Amygdala (tissue), 56 donors: Measurements from ENCODE around the gene ADRA1B.
"Not testable (repeated sequence)": the region's sequence is repeated elsewhere in the genome, so short reads cannot be mapped to it uniquely, and the experiment has no call there.

Experiments used
- DNase-seq, 56 donors: peaks; one replicate each; lab custom pipeline; 2025; lab: John Stamatoyannopoulos, UW

ADRA1B gene

DNA sequence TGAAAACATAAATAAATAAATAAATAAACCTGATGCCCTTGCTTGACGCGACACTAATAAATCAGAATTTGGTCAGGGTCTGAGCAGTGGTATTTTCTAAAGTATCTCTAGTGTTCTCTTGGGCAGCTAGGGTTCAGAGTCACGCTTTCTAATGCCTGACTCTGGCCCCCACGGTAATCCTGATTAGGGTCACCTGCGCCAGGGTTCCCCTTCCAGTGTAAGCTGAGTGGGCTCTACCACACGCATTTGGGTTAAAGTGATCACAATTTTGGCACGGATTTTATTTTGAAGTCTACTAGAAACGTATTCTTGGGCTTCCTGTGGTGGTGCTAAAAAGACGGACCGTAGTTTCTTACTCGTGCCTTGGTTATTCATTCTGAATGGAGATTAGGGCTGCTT, 93.3 kb downstream of the ADRA1B start:
- peak in 1 of 56 donors; percentile 46 for DNase-seq

- no peak for DNase-seq
These were observed 95.2 kb downstream of the ADRA1B start for GRCh38 chr5:160011471-160011870.

DNA sequence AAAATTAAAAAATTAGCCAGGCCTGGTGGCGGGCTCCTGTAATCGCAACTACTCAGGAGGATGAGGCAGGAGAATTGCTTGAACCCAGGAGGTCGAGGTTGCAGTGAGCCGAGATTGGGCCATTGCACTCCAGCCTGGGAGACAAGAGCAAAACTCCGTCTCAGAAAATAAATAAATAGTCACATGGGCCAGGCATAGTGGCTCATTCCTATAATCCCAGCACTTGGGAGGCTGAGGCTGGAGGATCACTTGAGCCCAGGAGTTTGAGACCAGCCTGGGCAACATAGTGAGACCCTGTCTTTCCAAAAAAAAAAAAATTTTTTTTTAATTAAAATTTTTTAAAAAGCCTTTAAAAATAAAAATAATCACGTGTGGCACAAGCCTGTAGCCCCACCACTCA, 97.9 kb downstream of the ADRA1B start:
- not testable (repeated sequence) for DNase-seq

DNA sequence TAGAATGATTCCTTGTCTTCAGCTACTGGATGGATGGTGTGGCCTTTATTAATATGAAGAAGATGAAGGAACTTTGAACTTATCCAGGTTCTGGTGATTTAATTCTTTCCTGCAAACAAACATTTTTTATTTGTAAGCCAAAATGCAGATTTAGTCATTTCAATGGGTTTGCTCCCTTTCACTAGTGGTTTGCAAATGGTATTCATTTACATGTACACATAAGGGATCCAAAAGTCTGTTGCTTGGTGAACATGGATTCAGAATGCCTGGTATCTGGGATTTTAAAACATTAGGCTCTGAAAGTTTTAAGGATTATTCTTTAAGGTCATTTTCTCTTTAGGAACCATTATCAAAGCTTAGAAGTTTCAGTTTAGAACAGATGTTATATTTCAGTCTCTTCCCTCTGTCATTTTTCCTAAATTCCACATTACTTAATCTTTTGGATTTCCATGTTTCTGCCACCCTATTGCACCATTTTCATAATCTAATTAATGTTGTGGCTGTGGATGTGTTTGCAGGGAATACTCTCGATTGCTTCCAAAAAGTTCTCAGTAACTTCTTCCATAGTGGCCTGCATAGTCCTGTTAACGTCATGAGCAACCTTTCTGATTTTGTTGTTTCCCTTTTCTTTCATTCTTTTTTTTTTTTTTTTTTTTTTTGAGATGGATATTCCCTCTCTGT, 102.8 kb downstream of the ADRA1B start:
- no peak for DNase-seq

DNA sequence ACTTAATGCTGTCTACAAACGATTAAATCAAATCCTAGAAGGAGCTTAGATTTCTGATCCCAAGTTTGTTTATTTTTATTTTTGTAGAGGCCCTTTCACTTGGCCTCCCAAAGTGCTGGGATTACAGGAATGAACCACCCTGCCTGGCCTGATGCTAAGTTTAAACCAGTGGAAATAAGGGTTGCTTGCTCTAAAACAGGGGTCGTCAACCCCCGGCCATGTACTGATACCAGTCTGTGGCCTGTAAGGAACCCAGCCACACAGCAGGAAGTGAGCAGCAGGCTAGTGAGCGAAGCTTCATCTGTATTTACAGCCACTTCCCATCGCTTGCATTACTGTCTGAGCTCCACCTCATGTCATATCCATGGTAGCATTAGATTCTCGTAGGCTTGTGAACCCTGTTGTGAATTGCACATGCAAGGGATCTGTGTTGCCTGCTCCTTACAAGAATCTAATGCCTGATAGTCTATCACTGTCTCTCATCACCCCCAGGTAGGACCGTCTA, 104.0 kb downstream of the ADRA1B start:
- DNase-seq: no peak

DNA sequence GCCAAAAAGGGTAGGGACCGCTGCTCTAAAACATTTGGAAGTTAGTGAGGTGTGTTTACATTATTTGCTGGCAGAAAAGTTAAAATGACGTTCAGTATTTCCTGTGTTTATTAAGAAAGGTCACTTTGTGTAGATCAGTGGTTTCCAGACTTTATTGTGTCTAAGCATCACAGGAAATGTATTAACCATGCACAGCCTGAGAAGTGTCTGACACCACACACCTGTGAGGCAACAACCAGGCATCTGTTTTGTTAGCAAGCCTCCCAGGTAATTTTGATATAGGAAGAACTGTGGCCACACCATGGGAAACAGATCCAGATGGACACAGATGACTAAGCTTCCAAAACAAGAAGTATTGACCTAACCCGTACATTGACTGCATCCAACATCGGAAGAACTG, 104.7 kb downstream of the ADRA1B start:
- DNase-seq: no peak

DNA sequence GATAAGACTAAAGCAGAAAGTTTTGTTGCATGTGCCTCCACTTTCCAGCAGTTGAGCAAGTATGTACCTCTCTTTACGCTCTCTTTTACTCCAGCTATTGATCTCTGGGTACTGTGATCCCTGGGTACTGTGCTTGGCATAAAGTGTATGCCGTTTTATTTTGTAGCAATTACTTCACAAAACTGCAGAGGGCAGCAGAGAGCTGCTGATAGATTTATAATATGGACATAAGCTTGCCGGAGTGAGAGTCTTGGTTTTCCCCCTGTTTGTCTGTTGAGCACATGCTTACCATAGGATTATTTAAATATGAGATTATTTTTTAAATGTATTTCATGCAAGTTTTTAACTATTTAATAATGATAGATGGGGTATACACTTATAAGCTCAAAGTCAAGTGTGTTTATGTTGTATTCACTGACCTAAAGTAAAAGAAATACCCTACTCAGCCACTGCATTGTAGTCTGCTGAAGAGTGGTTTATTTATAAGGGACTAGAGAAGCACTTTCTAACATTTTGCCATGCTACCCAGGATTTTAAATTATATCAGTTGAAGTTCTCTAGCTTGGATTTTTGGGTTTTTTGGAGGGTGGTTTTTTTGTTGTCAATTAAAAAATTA, 105.7 kb downstream of the ADRA1B start:
- peak in 37 of 56 donors; percentile 1 to 78 (median 12) for DNase-seq
